Psoas muscle (tissue), 8 donors: ENCODE measurements around the gene GCAT. TPM values are rescaled to one million over a fixed set of nuclear protein-coding genes. Genes with fewer than 3 reads are reported as not detected.

Experiments used
- ATAC-seq, 4 donors: fragments of 200-7000 bp; cut with Tn5 transposase; one replicate each; pipeline ENCODE4 v1.9.1; 2020; ENCODE audit warnings: moderate library complexity in 3 of 4, mild to moderate bottlenecking in 2 of 4
- DNase-seq, 2 donors: peaks; one replicate each; pipeline ENCODE4 v3.0.0-alpha.2; 2020
- H3K27ac ChIP-seq: fragments of 200-600 bp; one replicate; pipeline ENCODE4 v1.8.0; 2022
- H3K27me3 ChIP-seq, 3 donors: fragments of 200-600 bp in 1 of 3; one replicate each; pipeline versions ENCODE4 v1.6.1 to v1.8.0; 2013 to 2022; ENCODE audit warnings: low read length in 2 of 3, mild to moderate bottlenecking in 2 of 3, moderate library complexity in 1 of 3; ENCODE audit not compliant: insufficient read depth in 3 of 3
- H3K36me3 ChIP-seq, 2 donors: fragments of 200-600 bp in 1 of 2; one replicate each; pipeline versions ENCODE4 v1.6.1 to v1.8.0; 2013 to 2022; ENCODE audit warnings: low read depth in 1 of 2, mild to moderate bottlenecking in 1 of 2, moderate library complexity in 1 of 2; ENCODE audit not compliant: insufficient read depth in 1 of 2
- H3K4me1 ChIP-seq: fragments of 200-600 bp; one replicate; pipeline ENCODE4 v1.8.0; 2022
- H3K4me3 ChIP-seq: fragments of 200-600 bp; one replicate; pipeline ENCODE4 v1.8.0; 2022; ENCODE audit warnings: mild to moderate bottlenecking
- H3K9me3 ChIP-seq: fragments of 200-600 bp; one replicate; pipeline ENCODE4 v1.8.0; 2022
- WGBS, 3 donors: extraction: QIAGEN DNeasy Blood & Tissue Kit; methylation state at CpG; one replicate each; pipeline versions ENCODE4 v1.1.6 to v1.1.7; 2013; 5-methylcytosine and 5-hydroxymethylcytosine counted together
- intact Hi-C, 2 donors: fragments of 100-400 bp; cut with DNase I; formaldehyde crosslinking; loops; one replicate each; pipeline versions ENCODE4 v1.11.0 to v1.14.2; 2022
- polyA plus RNA-seq, 3 donors: library from polyadenylated mRNA; stranded (reverse); fragments of 200-250 nt; gene quantifications; one replicate each; pipeline ENCODE4 v1.2.3, GENCODE V29; 2013
- total RNA-seq, 4 donors: library from RNA; stranded (reverse); fragmentation: NEBNext Ultra II Directional in 2 of 4; extraction: Animal tissue kit (Norgen Biotek cat#: 25700) in 2 of 4; gene quantifications; one replicate each; pipeline versions ENCODE4 v1.2.1 to v1.2.4, GENCODE V29; 2021 to 2023
- TF ChIP-seq, protein P1 (sequence below): fragments of 200-600 bp; IDR thresholded peaks from one replicate; pipeline ENCODE4 v1.8.0; 2022; ENCODE audit warnings: antibody characterized with exemption
- donor health status: healthy with polysubstance abuse.
- donor health status: DM: no; HTN: no; CAD: no; lungs with moderate emphysema.
- donor health status: Bipolar disorder and iron deficiency.
- donor health status: healthy.
- donor health status: DM: yes; HTN: yes; CAD: no.
- donor health status: DM: no; HTN: no; CAD: no.
- donor health status: DM: no; HTN: no; CAD: no.
- donor health status: DM: yes; HTN: yes; CAD: no.

GCAT gene
- total and polyA plus RNA-seq, 7 donors = 5.4 to 19.2 (median 8.3) TPM

DNA sequence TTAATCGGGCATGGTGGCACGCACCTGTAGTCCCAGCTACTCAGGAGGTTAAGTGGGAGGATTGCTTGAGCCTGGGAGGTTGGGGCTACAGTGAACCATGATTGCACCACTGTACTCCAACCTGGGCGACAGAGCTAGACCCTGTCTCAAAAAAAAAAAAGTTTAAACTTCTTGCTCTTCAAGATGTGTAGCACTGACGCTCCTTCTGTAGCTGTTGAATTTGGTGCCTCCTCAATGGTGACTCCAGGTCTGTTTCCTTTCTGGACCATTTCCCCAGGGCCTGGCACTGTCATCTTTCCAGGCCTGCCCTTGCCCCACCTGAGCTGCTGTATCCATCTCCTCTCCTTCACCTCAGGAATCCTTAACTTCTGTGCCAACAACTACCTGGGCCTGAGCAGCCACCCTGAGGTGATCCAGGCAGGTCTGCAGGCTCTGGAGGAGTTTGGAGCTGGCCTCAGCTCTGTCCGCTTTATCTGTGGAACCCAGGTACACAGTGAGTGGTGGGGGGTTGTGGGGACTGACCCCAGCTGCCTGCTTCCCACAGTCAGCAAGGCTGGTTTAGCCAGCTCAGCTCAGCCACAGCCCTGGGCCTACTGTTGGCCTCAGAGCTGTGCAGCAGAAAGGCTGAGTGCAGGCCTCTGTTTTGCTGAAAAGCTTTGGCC is 2.1 kb downstream of the GCAT start:
- Histone ChIP-seq H3K9me3 (no peaks in the 10 kb centered on the region), H3K36me3 (peaks cover 0 to 7% of the 10 kb centered on the region in 2 donors), H3K4me3 (no peak overlapping the region), H3K27me3 (no peaks in the 10 kb centered on the region), H3K27ac (no peak overlapping the region), H3K4me1 (peaks cover 6% of the 10 kb centered on the region)
- intact Hi-C loops = loop anchor here (10.0 kb wide), 2 partner anchors 125 to 155 kb away; no protein-coding TSS in a partner anchor
- DNase-seq (no peak), ATAC-seq (no peak)
- WGBS, 3 donors = 95 to 97% (median 95%) methylated on average over 5 of the region's 5 CpGs
- TF ChIP-seq, protein P1, sequence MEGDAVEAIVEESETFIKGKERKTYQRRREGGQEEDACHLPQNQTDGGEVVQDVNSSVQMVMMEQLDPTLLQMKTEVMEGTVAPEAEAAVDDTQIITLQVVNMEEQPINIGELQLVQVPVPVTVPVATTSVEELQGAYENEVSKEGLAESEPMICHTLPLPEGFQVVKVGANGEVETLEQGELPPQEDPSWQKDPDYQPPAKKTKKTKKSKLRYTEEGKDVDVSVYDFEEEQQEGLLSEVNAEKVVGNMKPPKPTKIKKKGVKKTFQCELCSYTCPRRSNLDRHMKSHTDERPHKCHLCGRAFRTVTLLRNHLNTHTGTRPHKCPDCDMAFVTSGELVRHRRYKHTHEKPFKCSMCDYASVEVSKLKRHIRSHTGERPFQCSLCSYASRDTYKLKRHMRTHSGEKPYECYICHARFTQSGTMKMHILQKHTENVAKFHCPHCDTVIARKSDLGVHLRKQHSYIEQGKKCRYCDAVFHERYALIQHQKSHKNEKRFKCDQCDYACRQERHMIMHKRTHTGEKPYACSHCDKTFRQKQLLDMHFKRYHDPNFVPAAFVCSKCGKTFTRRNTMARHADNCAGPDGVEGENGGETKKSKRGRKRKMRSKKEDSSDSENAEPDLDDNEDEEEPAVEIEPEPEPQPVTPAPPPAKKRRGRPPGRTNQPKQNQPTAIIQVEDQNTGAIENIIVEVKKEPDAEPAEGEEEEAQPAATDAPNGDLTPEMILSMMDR = no peak

DNA sequence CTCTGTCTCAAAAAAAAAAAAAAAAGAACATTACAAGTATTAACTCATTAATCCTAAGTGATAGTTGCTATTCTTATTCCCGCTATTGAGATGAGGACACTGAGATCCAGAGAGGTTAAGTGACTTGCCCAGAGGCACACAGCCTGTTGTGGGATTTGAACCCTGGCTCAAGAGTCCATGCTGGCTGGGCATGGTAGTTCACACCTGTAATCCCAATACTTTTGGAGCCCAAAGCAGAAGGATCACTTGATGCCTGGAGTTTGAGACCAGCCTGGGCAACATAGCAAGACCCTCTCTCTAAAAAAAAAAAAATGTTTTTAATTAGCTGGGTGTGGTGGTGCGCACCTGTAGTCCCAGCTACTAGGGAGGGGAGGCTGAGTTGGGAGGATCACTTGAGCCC is 4.1 kb downstream of the GCAT start:
- TF ChIP-seq, protein P1 = no peak
- Histone ChIP-seq H3K36me3 (peaks cover 0 to 13% of the 10 kb centered on the region in 2 donors), H3K4me1 (peaks cover 6% of the 10 kb centered on the region), H3K27me3 (no peaks in the 10 kb centered on the region), H3K4me3 (no peak overlapping the region), H3K27ac (no peak overlapping the region), H3K9me3 (no peaks in the 10 kb centered on the region)
- intact Hi-C loops = loop anchor here (10.0 kb wide), 2 partner anchors 123 to 153 kb away; no protein-coding TSS in a partner anchor
- ATAC-seq (no peak), DNase-seq (no peak)
- 92 to 98% (median 98%) methylated on average over 2 of the region's 2 CpGs for WGBS, 3 donors

DNA sequence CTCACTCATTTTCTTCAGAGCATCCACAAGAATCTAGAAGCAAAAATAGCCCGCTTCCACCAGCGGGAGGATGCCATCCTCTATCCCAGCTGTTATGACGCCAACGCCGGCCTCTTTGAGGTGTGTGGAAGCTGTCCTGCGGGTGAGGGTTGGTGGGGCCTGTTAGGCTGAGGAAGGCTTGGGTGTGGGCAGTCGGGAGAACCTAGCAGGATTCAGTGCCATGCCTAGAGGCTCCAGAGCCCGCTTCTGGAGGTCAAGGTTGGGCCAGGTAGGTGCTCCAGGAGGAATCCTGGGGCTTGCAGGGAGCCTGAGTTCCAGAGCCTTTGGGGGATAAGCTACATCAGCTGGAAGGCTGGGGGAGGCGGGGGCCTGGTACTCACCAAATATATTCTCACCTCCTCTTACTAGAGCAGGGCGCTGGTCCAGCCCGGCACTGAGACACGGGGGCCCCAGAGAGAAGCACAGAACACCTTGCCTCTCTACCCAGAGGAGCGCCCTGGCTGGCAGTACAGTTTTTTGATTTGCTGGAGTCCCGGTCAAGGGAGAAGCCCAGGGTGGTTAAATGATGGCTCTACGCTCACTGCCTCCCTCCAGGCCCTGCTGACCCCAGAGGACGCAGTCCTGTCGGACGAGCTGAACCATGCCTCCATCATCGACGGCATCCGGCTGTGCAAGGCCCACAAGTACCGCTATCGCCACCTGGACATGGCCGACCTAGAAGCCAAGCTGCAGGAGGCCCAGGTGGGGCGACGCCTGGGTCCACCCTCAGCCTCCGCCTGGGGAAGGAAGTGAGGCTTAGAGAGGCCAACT is 5.3 kb downstream of the GCAT start:
- ATAC-seq = no peak
- TF ChIP-seq, protein P1 = no peak
- H3K27me3 ChIP-seq = no peaks in the 10 kb centered on the region
- 93% methylated on average over 27 of the region's 27 CpGs for WGBS, 3 donors
- H3K4me3 ChIP-seq = no peak overlapping the region
- H3K36me3 ChIP-seq = peaks cover 0 to 13% of the 10 kb centered on the region in 2 donors
- H3K27ac ChIP-seq = no peak overlapping the region
- intact Hi-C loops = loop anchor here (10.0 kb wide), 2 partner anchors 122 to 152 kb away; no protein-coding TSS in a partner anchor
- no peaks in the 10 kb centered on the region for H3K9me3 ChIP-seq
- H3K4me1 ChIP-seq = peaks cover 8% of the 10 kb centered on the region
- DNase-seq = no peak

DNA sequence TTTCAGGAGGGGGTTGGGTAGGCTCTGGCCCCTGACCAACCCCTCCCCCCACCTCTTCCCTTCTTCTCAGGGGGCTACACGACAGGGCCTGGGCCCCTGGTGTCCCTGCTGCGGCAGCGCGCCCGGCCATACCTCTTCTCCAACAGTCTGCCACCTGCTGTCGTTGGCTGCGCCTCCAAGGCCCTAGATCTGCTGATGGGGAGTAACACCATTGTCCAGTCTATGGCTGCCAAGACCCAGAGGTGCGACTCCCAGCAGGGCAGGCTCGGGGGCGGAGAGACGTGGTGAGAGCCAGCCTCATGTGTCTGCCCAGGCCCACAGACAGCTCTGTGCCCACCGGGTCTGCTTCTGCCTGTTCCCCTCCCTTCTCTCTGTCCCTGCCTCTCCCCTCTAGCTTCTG is 7.9 kb downstream of the GCAT start:
- peaks cover 13% of the 10 kb centered on the region for H3K4me1 ChIP-seq
- no peaks in the 10 kb centered on the region for H3K27me3 ChIP-seq
- H3K27ac ChIP-seq = no peak overlapping the region
- H3K4me3 ChIP-seq = no peak overlapping the region
- H3K9me3 ChIP-seq = no peaks in the 10 kb centered on the region
- ATAC-seq (no peak), DNase-seq (no peak)
- TF ChIP-seq, protein P1 = no peak
- 80 to 88% (median 84%) methylated on average over 12 of the region's 12 CpGs for WGBS, 3 donors
- H3K36me3 ChIP-seq = peaks cover 0 to 13% of the 10 kb centered on the region in 2 donors
- intact Hi-C loops = loop anchor here (5.0 to 10.0 kb wide), 3 partner anchors 119 to 152 kb away; no protein-coding TSS in a partner anchor
